ENCODE data around the gene EFNA4. TPM values are rescaled to one million over a fixed set of nuclear protein-coding genes. Genes with fewer than 3 reads are reported as not detected.

Gene EFNA4
- total RNA-seq, 1 experiment from 2014 or later = 36.7 TPM

- Histone ChIP-seq H3F3A (ENCODE audit: low read length, unreplicated experiment) (no peaks in the 10 kb centered on the region), H3K9me2 (replicated peaks; ENCODE audit: low read length) (no peaks in the 10 kb centered on the region), H3K79me2 (ENCODE audit: low read length) (no peaks in the 10 kb centered on the region), H3K4me1 (ENCODE audit: insufficient read depth, low read length) (peaks cover 44% of the 10 kb centered on the region), H4K20me1 (ENCODE audit: low read length) (no peaks in the 10 kb centered on the region), H3K9ac (ENCODE audit: low read length) (no peak overlapping the region), H3K27ac (ENCODE audit: low read length) (no peak overlapping the region), H3K27me3 (ENCODE audit: low read length) (peaks cover 35% of the 10 kb centered on the region), H3K9me3 (ENCODE audit: low read length) (no peaks in the 10 kb centered on the region), H2AFZ (ENCODE audit: low read length) (no peak overlapping the region), H3K4me3 (ENCODE audit: low read length) (no peak overlapping the region), H3K4me2 (ENCODE audit: low read length) (no peak overlapping the region), H3K36me3 (ENCODE audit: low read depth, low read length) (no peaks in the 10 kb centered on the region)
- ATAC-seq (no peak), DNase-seq (no peak)
- POLR2A ChIA-PET (ENCODE audit: unreplicated experiment) = interaction anchor here (0.5 kb wide), 1 partner anchor 24 kb away, joined by 12 read pairs; no protein-coding TSS in a partner anchor
- intact Hi-C loops (cut with micrococcal nuclease) = no loop called here
- CTCF ChIA-PET = no interaction called here
- no TSS peak for BruUV-seq (replicated peaks)
- TF ChIP-seq EZH2phosphoT487 (IDR thresholded peaks at IDR 0.05; ENCODE audit: borderline replicate concordance, low read length) = no peak
- no peak for TF ChIP-seq CTCF (conservative IDR thresholded peaks at IDR 0.05; ENCODE audit: low read depth, low read length)
Measured at GRCh38 chr1:155077346-155077745, 13.8 kb downstream of the EFNA4 start.

GRCh38 chr1:155077758-155078445 lies 14.4 kb downstream of the EFNA4 start:
- Histone ChIP-seq H4K20me1 (ENCODE audit: low read length) (no peaks in the 10 kb centered on the region), H3K9me2 (replicated peaks; ENCODE audit: low read length) (no peaks in the 10 kb centered on the region), H3K4me3 (ENCODE audit: low read length) (peak overlapping the region; percentile 71), H2AFZ (ENCODE audit: low read length) (peak overlapping the region; percentile 80), H3K4me2 (ENCODE audit: low read length) (peak overlapping the region; percentile 80), H3K9me3 (ENCODE audit: low read length) (no peaks in the 10 kb centered on the region), H3K79me2 (ENCODE audit: low read length) (no peaks in the 10 kb centered on the region), H3K4me1 (ENCODE audit: insufficient read depth, low read length) (peaks cover 50% of the 10 kb centered on the region), H3F3A (ENCODE audit: low read length, unreplicated experiment) (no peaks in the 10 kb centered on the region), H3K36me3 (ENCODE audit: low read depth, low read length) (no peaks in the 10 kb centered on the region), H3K27ac (ENCODE audit: low read length) (no peak overlapping the region), H3K9ac (ENCODE audit: low read length) (no peak overlapping the region), H3K27me3 (ENCODE audit: low read length) (peaks cover 41% of the 10 kb centered on the region)
- TF ChIP-seq EZH2 (IDR thresholded peaks at IDR 0.05; ENCODE audit: low read length, unreplicated experiment) = no peak
- no peak for TF ChIP-seq CTCF (conservative IDR thresholded peaks at IDR 0.05; ENCODE audit: low read depth, low read length)
- TF ChIP-seq EZH2phosphoT487 (IDR thresholded peaks at IDR 0.05; ENCODE audit: borderline replicate concordance, low read length) = no peak
- no TSS peak for BruUV-seq (replicated peaks)
- CTCF ChIA-PET = interaction anchor here (1.0 kb wide), 1 partner anchor 33 kb away, joined by 3 read pairs; no protein-coding TSS in a partner anchor
- POLR2A ChIA-PET (ENCODE audit: unreplicated experiment) = interaction anchor here (0.5 kb wide), 1 partner anchor 25 kb away, joined by 12 read pairs; no protein-coding TSS in a partner anchor
- DNase-seq (no peak), ATAC-seq (no peak; the same call in 1 of the 2 replicates)
- intact Hi-C loops (cut with micrococcal nuclease) = no loop called here

Data from PC-3 (cell line).